Left colon (tissue), 2 donors: Measurements from ENCODE around the gene C19orf38. TPM values are rescaled to one million over a fixed set of nuclear protein-coding genes. Genes with fewer than 3 reads are reported as not detected.
A peak's percentile ranks its signal among the peaks of the same experiment; 100 is the strongest.
"Not testable (repeated sequence)": the region's sequence is repeated elsewhere in the genome, so short reads cannot be mapped to it uniquely, and the experiment has no call there.

Experiments
- ATAC-seq: fragments of 200-7000 bp; cut with Tn5 transposase; one replicate; pipeline ENCODE4 v1.9.1; 2020; ENCODE audit warnings: mild to moderate bottlenecking, moderate library complexity
- DNase-seq, 2 donors: peaks; one replicate each; pipeline ENCODE4 v3.0.0-alpha.2; 2020
- intact Hi-C, 2 donors: fragments of 100-400 bp; cut with DNase I in 1 of 2; cut with micrococcal nuclease in 1 of 2; formaldehyde crosslinking; loops; one replicate each; pipeline versions ENCODE4 v1.11.2 to v1.14.0; 2022; cut with DNase I, micrococcal nuclease
- total RNA-seq, 2 donors: library from RNA; stranded (reverse); fragmentation: NEBNext Ultra II Directional; extraction: Animal tissue kit (Norgen Biotek cat#: 25700); gene quantifications; one replicate each; pipeline ENCODE4 v1.2.1, GENCODE V29; 2021
- donor health status: DM: no; HTN: no; CAD: no.
- donor health status: DM: yes; HTN: yes; CAD: no.

Gene C19orf38
- total RNA-seq, 2 donors from 2014 or later = 0.49 to 0.98 TPM

DNA sequence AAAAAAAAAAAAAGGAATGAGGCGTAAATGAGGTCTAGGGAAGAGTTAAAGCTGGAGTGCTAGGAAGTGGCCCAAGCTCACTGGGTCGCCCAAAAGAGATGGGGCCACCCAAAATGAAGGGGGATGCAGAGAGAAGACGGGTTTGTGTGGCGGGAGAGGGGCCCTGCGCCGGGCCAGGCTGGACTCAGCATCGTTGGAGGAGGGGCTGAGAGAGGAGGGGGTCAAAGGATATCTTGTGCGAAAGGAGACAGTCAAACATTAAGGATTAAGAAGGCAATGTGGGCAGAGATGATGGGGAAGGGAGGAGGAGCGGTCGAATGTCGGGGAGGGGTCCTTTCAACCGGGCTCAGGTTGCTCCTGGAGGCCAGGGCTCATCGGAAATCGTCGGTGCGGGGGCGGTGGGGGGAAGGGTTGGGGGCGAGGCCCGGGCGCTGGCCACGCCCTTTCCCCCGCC, 22.3 kb downstream of the C19orf38 start:
- no peak for ATAC-seq
- intact Hi-C loops = no loop called here
- DNase-seq = no peak

GRCh38 chr19:10870955-10871603, 22.9 kb downstream of the C19orf38 start, which contains the start of gene CARM1:
Gene CARM1, plus strand, starts transcription at chr19:10871553. Its CDS starts 150 bp downstream, at chr19:10871703.
- peak; percentile 88 for ATAC-seq
- intact Hi-C loops = no loop called here
- DNase-seq = peak; percentile 99

DNA sequence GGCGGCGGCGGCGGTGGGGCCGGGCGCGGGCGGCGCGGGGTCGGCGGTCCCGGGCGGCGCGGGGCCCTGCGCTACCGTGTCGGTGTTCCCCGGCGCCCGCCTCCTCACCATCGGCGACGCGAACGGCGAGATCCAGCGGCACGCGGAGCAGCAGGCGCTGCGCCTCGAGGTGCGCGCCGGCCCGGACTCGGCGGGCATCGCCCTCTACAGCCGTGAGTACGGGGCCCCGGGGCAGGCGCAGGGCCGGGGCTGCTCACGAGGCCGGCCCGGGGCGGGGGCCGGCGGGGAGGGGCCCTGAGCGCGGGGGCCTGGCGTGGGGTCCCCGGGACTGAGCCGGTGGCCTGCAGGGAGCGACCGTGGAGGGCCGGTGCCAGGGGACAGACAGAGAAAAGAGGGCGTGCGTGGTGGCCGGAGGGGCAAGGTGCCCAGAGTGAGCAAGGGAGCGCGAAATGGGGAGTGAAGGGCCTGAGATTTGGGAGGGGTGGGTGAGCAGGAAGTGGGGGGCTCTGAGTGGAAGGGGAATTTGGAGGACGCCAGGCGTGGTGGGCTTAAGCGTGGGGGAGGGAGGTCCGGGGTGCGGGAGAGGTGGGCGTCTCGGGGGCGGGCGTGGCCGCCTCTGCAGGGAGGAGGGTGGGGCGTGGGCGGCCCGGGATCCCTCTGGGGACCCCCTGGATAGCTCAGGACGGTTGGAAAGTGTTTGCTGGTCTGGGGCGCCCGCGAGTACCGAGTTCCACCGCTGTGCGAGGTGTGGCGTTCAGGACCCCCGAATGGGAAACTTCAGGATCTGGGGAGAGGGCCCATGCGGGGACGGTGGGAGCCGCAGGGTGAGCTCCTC, 23.7 kb downstream of the C19orf38 start:
- peak; percentile 63 to 64 for DNase-seq
- ATAC-seq = peak; percentile 2
- intact Hi-C loops = no loop called here

DNA sequence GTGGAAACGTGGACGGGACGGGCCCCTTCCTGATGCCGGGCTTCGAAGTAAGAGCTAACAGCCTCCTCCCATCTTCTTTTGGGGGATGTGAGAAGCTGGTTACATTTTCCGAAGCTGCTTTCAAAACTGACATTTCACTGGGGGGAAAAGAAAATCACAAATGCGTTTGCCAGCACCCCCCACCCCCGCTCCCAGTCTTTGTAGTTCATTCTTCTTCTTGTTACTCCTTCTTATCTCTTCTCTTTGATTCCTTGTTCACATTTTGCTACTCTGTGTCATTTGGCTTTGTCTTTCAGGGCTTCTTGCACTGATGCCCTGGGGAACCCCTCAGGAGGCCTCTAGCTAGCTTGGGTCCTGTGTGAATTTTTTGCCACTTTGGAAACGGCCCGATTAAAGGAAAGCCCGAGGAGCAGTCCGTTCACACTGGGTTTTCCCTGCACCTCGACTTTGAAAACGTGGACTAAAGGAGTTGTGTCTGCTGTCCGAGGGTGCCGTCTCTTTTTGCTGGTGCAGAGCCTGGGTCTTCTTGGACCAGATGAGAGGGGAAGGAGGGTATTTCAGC, 24.4 kb downstream of the C19orf38 start:
- intact Hi-C loops = no loop called here
- ATAC-seq (no peak), DNase-seq (no peak)

DNA sequence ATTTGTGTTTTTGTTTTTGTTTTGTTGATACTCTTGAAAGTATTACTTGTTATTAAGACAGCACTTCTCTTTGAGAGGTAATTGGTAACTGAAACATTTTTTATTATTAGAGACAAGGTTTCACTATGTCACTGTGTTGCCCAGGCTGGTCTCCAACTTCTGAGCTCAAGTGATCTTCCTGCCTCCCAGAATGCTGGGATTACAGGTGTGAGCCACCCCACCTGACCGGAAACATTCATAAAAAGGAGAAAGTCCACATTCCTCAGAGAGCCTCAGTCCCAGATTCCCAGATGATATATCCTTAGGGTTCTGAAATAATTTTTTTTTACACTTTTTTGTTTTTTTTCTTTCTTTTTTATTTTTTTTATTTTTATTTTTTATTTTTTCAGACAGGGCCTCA, 25.8 kb downstream of the C19orf38 start:
- peak; percentile 14 for ATAC-seq
- DNase-seq = no peak
- intact Hi-C loops = no loop called here

DNA sequence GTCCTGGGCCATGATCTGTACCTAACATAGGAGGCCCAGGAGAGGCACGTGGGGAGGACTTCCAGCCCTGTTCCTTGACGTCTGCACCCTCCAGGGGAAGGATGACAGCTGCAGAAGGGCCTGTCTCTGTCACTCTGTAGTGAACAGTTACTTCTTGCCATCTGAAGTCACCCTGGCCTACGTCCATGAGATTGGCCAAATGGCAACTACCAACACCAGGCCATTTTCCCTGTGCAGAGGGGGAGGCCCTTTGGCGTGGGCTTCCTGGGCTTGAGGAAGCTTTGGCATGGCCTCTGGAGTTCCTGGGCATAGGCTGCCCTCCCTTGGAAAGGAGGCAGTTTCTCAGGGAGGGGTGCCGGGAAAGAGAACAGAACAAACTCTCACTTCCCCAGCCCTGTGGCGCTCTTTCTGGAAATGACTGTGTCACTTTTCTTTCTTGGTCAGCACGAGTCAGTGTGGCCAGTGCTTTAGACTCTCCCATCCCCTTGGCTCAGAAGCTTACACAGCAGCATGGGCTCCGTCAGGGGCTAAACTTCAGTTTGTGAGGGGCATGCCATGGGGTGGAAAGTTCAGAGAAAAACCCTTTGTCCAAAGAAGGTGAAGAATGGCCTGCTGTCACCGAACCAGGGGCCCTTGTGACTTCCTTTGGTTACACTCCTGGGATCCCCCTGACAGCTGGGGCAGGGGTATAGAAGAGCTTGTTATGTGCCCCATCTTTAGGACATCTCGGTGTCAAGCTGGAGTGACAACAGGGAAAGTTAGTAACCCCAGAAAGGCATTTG, 28.4 kb downstream of the C19orf38 start:
- no peak for DNase-seq
- intact Hi-C loops = no loop called here
- ATAC-seq = no peak

GRCh38 chr19:10877608-10878007, 29.4 kb downstream of the C19orf38 start:
- intact Hi-C loops, DNase-seq, ATAC-seq: not testable (repeated sequence)

GRCh38 chr19:10878253-10878652, 30.0 kb downstream of the C19orf38 start:
- ATAC-seq (no peak), DNase-seq (no peak)
- intact Hi-C loops = no loop called here

- DNase-seq (no peak), ATAC-seq (no peak)
- intact Hi-C loops = no loop called here
These were observed 33.3 kb downstream of the C19orf38 start for GRCh38 chr19:10881403-10882107.

DNA sequence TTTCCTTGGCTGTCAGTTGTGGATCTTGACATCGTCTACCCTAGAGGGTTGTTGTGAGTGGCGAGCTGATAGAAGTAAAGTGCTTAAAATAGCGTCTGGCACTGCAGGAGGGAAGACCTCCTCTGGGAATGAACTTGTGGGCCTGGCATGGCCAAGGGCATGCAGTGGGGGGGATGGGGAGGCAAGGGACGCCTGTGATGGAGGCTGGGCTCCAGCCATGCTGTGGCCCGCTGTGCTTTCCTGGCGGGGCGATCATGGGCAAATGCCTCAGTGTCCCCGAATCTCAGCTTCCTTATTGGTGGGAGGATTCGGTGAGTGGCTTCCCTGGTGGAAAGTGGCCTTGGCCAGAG, 33.9 kb downstream of the C19orf38 start:
- ATAC-seq (no peak), DNase-seq (no peak)
- intact Hi-C loops = no loop called here

DNA sequence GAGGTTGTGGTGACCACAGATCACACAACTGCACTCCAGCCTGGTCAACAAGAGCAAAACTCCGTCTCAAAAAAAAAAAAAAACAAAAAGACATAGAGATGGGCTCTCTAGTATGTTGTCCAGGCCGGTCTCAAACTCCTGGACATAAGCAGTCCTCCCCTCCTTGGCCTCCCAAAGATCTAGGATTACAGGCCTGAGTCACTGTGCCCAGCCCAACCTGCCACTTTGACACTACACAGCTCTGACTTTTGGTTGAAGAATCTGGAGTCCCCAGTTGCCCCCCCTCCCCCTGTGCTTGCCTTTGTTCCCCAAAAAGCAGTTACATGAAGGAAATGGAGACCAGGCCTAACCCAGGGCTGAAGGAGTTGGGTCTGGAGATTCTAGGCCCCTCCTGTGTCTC, 36.1 kb downstream of the C19orf38 start:
- intact Hi-C loops = no loop called here
- no peak for ATAC-seq
- no peak for DNase-seq

- ATAC-seq (no peak), DNase-seq (no peak)
- intact Hi-C loops = no loop called here
These were observed 37.3 kb downstream of the C19orf38 start for GRCh38 chr19:10885201-10886169.

- no peak for DNase-seq
- intact Hi-C loops = no loop called here
- ATAC-seq = no peak
These were observed 39.6 kb downstream of the C19orf38 start for GRCh38 chr19:10887616-10888367.

DNA sequence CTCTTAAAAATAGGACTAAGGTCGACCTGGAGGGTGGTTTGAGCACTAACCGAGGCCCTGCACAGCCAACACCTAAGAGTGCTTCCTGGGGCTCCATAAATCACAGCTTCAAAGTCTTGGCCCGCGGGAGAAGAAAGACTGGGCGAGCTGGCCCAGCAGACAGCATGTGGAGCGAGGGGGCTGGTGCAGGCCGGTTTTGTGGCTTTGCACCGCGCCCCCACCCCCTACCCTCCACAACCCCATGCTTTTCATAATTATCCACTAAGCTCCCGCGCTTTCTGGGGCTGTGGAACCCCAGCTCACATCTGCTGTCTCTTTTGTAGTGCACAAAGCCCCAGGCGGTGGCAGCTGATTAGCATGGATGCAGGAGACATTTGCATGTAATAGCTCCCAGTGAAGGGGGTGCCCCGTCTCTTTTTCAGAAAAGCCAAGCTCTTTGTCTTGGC, 40.2 kb downstream of the C19orf38 start:
- intact Hi-C loops = no loop called here
- no peak for DNase-seq
- ATAC-seq = no peak

DNA sequence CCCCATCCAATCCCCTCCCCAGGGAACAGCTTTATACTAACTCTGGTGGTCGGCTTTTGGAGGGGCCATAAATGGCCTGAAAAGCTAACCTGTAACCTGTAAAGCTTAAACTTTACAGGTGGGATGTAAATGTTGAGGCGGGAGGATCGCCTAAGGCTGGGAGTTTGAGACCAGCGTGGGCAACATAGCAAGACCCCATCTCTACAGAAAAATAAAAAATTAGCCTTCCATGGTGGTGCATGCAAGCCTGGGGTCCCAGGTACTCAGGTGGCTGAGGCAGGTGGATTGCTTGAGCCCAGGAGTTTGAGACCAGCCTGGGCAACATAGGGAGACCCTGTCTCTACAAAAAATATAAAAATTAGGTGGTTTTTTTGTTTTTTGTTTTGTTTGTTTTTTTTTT, 41.7 kb downstream of the C19orf38 start:
- DNase-seq = no peak
- no peak for ATAC-seq
- intact Hi-C loops = no loop called here

GRCh38 chr19:10891405-10892086, 43.3 kb downstream of the C19orf38 start:
- DNase-seq = peak; percentile 73 to 89

More at GRCh38 chr19:10891405-10892086, 43.3 kb downstream of the C19orf38 start:
- intact Hi-C loops = no loop called here
- ATAC-seq = peak; percentile 93
